GM12891 (cell line): ENCODE results near the gene KCNJ8.

Source experiments
- PAX5 ChIP-seq: IDR thresholded peaks from 2 replicates; pipeline ENCODE4 v1.6.1; 2011; ENCODE audit warnings: low read length, moderate library complexity, mild to moderate bottlenecking; ENCODE audit not compliant: insufficient read depth, severe bottlenecking
- POLR2A ChIP-seq: IDR thresholded peaks from 2 replicates; pipeline ENCODE4 v1.6.1; 2011; ENCODE audit warnings: low read depth, low read length, control low read depth
- POLR2AphosphoS5 ChIP-seq: IDR thresholded peaks from 2 replicates; pipeline ENCODE4 v1.6.1; 2011; ENCODE audit warnings: low read depth, low read length, control low read depth
- TAF1 ChIP-seq: IDR thresholded peaks from 2 replicates; pipeline ENCODE4 v1.6.1; 2011; ENCODE audit warnings: low read depth, low read length, control low read depth

- TF ChIP-seq POLR2A: no peak
- no peak for TF ChIP-seq POLR2AphosphoS5
- TF ChIP-seq TAF1: no peak
- no peak for TF ChIP-seq PAX5
Observed at GRCh38 chr12:21809100-21809499, 34.6 kb upstream of the KCNJ8 start.
